GM19468 (cell line): ENCODE measurements around the gene GOLIM4.
"Not testable (repeated sequence)": the region's sequence is repeated elsewhere in the genome, so short reads cannot be mapped to it uniquely, and the experiment has no call there.

Experiments
- ATAC-seq: cut with Tn5 transposase; IDR thresholded peaks from one replicate; pipeline ENCODE4 v1.9.1; 2021; ENCODE audit warnings: mild to moderate bottlenecking, moderate library complexity, moderate number of reproducible peaks; ENCODE audit not compliant: unreplicated experiment; ENCODE audit errors: extremely low read depth

Gene GOLIM4, protein sequence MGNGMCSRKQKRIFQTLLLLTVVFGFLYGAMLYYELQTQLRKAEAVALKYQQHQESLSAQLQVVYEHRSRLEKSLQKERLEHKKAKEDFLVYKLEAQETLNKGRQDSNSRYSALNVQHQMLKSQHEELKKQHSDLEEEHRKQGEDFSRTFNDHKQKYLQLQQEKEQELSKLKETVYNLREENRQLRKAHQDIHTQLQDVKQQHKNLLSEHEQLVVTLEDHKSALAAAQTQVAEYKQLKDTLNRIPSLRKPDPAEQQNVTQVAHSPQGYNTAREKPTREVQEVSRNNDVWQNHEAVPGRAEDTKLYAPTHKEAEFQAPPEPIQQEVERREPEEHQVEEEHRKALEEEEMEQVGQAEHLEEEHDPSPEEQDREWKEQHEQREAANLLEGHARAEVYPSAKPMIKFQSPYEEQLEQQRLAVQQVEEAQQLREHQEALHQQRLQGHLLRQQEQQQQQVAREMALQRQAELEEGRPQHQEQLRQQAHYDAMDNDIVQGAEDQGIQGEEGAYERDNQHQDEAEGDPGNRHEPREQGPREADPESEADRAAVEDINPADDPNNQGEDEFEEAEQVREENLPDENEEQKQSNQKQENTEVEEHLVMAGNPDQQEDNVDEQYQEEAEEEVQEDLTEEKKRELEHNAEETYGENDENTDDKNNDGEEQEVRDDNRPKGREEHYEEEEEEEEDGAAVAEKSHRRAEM

DNA sequence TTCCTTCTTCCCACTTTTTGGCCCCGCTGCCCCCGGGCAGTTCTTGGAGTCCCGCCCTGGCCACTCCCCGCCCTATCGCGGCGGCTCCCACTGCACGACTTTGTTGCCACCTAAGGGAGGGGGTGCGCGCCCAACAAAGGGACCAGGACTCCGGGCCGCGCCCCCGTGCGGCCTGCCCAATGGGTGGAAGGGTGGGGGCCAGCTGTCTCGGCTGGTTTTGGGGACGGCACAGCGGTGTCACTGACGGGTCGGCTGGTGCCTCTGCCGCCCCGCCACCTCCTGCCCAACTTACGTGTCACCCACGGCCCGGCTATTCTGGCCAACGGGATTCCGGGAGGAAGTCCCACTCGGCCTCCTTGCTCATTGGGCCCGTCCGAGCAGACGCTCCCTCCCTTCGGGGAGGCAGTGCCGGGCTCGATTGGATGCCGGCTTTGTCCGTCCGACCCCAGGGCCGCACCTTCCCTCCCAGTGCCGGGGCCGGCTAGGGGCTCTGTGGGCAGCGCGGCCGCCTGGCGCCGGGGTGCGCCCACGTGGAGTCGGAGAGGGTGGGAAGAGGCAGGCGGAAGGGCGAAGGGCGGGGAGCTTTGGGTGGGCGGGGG, at the start of gene GOLIM4:
TSS of gene GOLIM4 (minus strand) at position 314 of the 599 bp plus-strand sequence. CDS start 639 bp downstream, outside the sequence.
- peak; percentile 88 for ATAC-seq

DNA sequence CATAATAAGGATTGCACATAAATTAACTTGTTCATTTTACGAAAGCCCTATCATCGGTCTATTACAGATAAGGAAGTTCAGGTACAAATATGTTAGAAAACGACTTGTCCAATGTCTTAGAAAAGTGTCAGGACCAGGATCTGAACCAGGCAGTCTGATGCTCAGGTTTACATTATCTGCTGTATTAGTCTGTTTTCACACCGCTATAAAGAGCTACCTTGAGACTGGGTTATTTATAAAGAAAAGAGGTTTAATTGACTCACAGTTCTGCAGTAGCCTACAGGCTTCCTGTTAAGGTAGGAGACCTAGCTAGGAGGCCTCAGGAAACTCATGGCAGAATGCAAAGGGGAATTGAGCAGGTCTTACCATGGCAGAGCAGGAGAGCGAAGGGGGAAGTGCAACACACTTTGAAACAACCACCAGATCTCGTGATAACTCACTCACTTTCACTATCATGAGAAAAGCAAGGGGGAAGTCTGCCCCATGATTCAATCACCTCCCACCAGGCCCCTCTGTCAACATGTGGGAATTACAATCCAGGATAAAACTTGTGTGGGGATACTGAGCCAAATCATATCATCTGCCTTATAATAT, 45.8 kb upstream of the GOLIM4 start:
- ATAC-seq: peak; percentile 48

DNA sequence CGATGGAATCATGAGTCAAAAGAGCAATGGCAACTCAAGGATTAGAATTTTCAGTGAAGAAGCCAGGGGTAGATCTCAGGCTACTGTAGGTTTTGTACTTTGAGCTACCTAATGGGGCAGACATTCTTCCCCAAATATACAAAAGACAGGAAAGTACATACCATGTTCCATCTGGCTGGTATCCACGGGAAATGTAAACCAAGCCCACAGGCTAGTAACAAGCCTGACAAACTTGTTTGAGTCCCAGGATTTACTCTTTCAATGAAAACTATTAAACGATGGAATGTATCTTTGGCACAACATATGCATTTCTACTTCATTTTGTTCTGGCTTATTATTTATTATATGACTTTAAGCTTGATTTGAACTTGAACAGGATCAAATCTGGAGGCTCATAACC, 44.2 kb upstream of the GOLIM4 start:
- no peak for ATAC-seq

DNA sequence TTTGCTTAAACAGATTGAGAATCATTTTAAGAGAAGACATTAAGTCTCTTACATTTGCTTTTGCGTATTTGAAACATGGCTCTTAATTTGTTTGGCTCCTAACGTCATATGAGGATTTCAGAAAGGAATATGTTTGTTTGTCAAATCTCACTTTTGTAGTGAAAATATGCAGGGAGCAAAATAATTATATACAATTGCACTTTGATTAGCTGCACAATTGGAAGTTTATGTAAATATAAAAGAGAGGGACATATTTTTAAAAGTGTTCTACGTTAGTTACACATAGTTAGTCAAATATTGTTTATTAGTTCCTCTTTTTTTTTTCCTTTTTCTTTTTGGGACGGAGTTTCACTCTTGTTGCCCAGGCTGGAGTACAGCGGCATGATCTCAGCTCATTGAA, 42.7 kb upstream of the GOLIM4 start:
- no peak for ATAC-seq

DNA sequence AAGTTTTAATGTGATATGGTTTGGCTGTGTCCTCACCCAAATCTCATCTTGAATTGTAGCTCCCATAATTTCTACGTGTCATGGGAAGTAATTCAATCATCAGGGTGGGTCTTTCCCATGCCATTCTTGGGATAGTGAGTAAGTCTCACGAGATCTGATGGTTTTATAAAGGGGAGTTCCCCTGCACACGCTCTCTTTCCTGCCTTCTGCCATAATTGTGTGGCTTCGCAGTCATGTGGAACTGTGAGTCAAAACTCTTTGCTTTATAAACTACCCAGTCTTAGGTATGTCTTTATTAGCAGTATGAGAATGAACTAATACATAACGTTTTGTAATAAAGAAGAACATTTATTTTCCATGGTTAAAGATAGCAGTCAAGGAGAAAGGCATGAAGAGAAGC, 39.2 kb upstream of the GOLIM4 start:
- ATAC-seq: no peak

DNA sequence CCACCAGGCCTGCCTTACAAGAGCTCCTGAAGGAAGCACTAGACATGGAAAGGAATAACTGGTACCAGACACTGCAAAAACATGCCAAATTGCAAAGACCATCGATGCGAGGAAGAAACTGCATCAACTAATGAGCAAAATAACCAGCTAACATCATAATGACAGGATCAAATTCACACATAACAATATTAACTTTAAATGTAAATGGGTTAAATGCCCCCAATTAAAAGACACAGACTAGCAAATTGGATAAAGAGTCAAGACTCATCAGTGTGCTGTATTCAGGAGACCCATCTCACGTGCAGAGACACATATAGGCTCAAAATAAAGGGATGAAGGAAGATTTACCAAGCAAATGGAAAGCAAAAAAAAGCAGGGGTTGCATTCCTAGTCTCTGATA, 34.5 kb upstream of the GOLIM4 start:
- not testable (repeated sequence) for ATAC-seq

DNA sequence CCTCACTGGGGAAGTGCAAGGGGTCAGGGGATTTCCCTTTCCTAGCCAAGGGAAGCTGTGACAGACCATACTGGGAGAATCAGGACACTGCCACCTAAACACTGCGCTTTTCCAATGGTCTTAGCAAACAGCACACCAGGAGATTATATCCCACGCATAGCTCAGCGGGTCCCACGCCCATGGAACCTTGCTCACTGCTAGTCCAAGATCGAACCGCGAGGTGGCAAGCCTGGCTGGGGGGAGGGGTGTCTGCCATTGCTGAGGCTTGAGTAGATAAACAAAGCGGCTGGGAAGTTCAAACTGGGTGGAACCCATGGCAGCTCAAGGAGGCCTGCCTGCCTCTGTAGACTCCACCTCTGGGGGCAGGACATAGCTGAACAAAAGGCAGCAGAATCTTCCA, 32.7 kb upstream of the GOLIM4 start:
- not testable (repeated sequence) for ATAC-seq

DNA sequence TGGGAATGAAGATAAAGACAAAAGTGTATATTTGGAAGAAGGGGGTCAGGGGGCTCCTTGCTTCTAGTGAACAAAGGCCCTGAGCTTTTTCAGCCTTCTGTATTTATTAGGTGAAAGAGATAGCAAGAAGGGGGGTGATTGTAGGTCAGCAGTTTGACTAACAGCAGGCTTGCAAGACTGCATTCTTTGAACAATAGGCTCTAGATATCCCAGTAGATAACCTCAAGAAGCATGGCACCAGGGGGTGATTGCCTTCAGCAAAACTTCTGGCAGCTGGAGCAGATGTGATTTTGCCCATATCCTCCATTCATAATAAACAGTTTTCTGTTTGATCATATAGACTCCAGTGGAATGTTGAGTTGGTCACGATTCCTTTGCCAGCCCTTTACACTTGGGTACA, 31.7 kb upstream of the GOLIM4 start:
- no peak for ATAC-seq

DNA sequence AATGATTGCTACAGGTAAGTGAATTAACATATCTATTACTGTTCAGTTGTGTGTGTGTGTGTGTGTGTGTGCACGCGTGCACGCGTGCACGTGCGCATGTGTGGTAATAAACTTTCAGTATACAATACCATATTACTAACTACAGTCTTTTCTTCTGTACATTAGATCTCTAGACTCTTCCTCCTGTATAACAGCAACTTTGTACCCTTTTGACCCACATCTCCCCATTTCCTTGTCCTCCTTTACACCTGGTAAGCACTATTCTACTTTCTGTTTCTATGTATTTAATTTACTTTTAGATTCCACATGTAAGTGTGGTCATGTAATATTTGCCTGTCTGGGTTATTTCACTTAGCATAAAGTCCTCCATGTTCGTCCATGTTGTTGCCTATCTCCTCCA, 29.1 kb upstream of the GOLIM4 start:
- ATAC-seq: no peak

DNA sequence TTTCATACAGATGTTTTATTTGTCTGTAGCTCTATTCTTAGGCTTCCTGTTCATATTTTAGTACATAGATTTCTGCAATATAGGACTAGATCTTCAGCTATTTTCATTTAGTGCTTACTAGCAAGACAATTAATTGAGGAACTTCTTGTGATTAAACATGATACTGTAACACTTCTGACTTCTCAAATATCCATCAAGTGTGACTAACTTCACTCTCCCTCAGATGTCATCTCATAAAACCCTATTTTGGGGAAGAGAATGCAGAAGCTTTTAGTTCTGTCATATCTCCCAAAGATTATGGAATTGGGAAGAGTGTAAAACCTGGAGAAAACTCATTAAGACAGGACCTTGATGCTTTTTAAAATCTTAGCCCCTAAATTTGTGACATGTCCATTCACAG, 28.6 kb upstream of the GOLIM4 start:
- ATAC-seq: no peak

DNA sequence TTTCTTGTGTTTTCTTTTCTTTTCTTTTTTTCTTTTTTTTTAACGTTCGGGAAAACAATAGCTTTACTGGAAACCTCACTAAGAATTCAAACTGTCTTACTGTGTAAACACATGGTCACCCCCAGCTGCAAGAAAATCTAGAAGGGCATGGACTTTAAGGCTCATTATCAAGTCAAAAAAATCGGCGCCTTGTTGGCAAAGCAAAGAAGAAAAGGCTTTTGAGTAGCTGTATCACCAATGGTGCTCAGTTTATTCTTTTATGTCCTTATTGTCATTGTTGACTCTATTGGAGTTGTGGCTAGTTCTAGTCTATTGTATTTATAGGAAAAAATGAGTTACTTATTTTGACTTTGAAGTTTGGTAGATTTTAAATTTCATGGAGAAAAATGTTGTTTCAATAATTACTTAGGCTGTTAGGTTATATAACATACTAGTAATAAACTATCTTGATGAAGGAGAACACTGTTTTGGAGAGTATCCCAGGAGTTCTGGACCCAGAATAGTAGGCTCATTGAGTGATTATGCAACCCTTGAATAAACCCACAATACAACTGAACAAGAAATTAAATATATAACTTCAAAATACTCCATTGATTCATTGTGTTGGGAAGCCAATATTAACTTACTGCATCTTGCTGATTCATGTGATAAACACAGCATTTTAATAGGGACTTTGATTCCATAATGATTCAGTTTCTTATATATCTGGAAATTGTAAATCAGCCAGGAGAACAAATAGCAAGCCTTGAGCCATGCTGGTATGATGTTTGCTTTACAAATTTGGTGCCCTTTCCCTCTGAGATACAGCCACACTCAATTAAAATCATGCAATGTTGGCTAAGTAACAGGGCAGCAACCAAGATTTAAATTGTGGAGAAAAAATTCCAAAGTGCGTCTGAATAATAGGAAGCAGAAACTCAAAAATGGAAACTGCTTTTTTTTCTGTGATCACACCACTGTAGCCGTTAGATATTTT, 27.8 kb upstream of the GOLIM4 start:
- no peak for ATAC-seq

DNA sequence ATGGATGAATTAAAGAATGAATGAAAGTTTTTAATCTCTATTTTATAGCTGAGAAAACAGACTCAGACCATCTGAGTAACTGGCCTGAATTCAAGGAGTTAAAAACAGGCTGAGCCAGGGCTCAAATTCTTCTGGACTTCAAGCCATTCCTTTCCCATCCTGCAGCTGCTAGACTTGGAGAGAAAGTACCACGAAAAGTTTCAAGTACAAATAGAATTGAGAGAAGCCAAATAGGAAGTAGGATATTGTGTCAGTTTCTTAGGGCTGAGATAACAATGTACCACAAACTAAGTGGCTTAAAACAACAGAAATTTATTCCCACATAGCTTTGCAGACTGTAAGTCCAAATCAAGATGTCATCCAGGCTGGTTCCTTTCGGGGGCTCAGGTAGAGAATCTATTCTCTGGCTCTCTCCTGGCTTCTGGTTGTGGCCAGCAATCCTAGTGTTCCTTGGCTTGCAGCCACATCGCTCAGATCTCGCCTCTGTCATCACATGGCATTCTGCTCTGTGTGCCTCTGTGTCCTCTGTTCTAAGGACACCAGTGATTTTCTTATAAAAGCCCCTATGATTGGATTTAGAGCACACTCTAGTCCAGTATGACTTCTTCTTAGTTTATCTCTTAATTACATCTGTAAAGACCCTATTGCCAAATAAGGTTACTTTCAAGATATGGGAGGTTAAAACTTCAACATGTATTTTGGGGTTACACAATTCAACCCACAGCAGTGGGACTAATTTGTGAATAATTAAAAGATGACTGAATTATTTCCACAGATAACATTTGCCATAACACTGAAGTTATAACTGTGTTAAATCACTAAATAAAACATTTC, 25.7 kb upstream of the GOLIM4 start:
- ATAC-seq: no peak

DNA sequence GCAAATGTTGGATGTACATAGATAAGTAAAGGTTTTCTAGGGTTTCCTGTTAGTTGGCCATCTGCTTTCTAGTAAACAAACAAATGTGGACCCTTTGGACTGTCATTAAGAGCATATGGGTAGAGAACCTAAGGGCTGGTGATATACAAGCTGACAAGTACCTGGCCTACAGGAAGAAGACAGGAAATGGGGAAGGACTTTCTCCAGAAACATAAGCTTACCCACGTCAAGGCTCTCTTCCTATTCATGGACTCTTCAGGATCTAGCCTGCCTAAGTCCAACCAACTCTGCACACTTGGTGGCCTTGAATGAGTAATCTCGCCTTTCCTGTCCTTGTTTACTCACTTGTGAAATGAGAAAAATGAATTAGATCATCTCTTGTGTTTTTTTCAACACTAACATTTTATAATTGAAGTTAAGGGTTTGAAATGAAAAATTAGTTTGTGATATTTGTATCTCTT, 22.2 kb upstream of the GOLIM4 start:
- no peak for ATAC-seq

DNA sequence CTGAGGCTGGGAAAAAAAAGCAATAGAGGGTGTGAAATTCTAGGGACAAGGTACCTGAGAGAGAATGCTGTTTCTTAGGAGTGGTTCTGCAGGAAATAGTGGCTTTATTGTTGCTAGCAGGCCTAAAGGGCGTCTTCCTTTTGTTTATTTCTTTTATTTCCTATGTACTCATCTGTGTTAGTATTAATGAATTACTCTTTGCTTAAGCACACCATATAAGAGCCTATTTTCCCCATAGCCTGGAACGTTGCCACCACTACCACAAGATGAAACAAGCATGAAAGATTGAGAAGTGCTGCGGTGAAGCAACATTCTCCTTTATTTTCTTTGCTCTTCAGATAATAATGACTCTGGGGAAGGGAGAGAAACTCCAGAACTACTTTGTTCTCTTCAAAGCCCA, 21.3 kb upstream of the GOLIM4 start:
- no peak for ATAC-seq

DNA sequence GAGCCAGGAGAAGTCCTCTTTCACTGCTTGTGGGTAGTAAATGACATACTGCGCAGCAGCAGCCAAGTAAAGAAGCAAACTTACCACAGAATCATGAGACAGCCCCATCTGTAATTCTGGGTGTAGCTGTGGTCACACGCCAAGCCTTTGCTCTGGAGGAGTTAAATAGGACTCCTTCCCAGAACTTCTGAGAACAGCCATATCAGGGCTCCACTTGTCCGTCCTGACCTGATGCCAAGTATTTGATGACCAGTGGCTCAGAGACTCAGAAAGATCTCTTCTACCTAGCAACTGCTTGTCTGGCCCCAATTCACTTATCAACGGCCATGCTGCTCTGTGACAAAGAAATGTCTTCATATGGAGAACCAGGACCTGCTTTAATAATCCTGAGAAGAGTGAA, 20.6 kb upstream of the GOLIM4 start:
- no peak for ATAC-seq

DNA sequence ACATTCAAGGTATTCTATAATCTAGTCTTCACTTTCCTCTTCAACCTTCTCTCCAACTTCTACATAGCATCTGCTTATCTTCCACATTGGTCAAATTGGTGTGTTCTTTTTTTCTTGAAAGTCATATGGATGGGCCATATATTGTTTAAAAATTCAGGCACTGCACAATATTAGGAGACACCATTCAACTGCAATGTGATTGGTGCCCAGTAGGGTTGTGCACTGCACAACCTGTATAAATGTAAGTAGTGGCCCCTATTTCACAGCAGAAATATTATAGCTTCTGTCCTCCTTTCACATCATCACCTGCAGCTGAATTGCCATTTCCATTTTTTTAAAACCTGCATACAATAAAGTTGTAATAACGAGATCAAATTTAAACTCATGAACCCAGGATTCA, 18.1 kb upstream of the GOLIM4 start:
- ATAC-seq: no peak

DNA sequence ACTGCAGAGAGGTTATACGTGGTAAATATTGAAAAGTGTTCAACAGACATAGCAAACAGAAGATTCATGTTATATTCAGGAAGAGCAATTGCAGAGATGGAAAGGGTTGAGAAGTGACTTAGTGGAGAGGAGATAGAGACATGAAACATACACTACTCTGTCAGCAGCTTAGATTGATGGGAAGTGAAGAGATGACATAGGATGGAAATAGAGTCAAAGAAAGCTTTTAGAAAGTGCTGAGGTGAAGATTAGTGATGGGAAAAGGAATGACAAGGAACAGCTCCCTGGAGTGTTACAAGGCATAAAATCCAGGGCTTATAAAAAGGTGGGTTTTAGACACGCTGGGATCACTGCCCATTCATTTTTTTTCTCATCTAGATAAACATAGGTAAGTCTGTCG, 17.2 kb upstream of the GOLIM4 start:
- no peak for ATAC-seq

DNA sequence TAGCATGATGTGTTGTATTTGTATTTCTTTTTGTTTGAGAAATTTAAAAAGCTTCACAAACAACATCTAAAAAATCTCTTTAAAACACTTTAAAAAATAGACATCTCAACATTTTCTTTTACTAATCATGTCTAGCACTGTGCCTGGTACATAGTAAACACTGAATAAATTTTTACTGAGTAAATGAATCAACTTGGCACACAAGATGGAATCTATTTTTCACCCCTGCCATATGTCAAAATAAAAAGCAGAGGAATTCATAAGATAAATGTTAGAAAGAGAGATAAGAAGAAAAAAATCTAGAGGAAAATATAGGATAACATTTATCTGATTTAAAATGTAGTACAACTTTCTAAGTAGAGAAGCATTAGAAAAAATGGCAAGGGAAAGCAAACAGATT, 8.6 kb upstream of the GOLIM4 start:
- ATAC-seq: no peak
